Transverse colon (tissue), 4 donors: ENCODE results near the gene KRT5. TPM values are rescaled to one million over a fixed set of nuclear protein-coding genes. Genes with fewer than 3 reads are reported as not detected.

Experiments used
- DNase-seq: peaks from one replicate; pipeline ENCODE4 v3.0.0-alpha.2; 2019
- H3K27ac ChIP-seq, 4 donors: fragments of 200-600 bp; sonication (generic); 2 replicates each; pipeline ENCODE4 v1.5.1; 2016 to 2018; ENCODE audit warnings: inconsistent platforms in 4 of 4
- H3K27me3 ChIP-seq: fragments of 200-600 bp; sonication (generic); 2 replicates; pipeline ENCODE4 v1.5.1; 2017; ENCODE audit warnings: inconsistent platforms
- H3K36me3 ChIP-seq, 4 donors: fragments of 200-600 bp; sonication (generic); 2 replicates each; pipeline ENCODE4 v1.5.1; 2017 to 2019; ENCODE audit warnings: inconsistent platforms in 4 of 4
- H3K4me1 ChIP-seq, 4 donors: fragments of 200-600 bp; sonication (generic); 2 replicates each; pipeline ENCODE4 v1.5.1; 2017 to 2020; ENCODE audit warnings: inconsistent platforms in 4 of 4
- H3K4me3 ChIP-seq, 4 donors: fragments of 200-600 bp; sonication (generic); 1 replicate in 1 of 4; 2 replicates in 3 of 4; pipeline versions ENCODE4 v1.5.1 to v1.6.1; 2017 to 2019; ENCODE audit warnings: inconsistent platforms in 4 of 4
- H3K9me3 ChIP-seq, 2 donors: fragments of 200-600 bp; sonication (generic); 2 replicates each; pipeline ENCODE4 v1.5.1; 2017 to 2019; ENCODE audit warnings: inconsistent platforms in 2 of 2
- EP300 ChIP-seq: sonication (generic); formaldehyde crosslinking; IDR thresholded peaks from one replicate; pipeline ENCODE4 v1.6.1; 2017; ENCODE audit warnings: antibody characterized with exemption, low read depth
- POLR2A ChIP-seq: fragments of 450-650 bp; IDR thresholded peaks from one replicate; pipeline ENCODE4 v1.6.1; 2016; ENCODE audit warnings: antibody characterized with exemption, mild to moderate bottlenecking, moderate library complexity
- POLR2AphosphoS5 ChIP-seq, 3 donors: sonication (generic); formaldehyde crosslinking; IDR thresholded peaks; one replicate each; pipeline ENCODE4 v1.6.1; 2016; ENCODE audit warnings: antibody characterized with exemption in 3 of 3
- WGBS, 2 donors: methylation state at CpG; one replicate each; pipeline ENCODE4 v1.1.5; 2018; ENCODE audit warnings: low coverage in 1 of 2; 5-methylcytosine and 5-hydroxymethylcytosine counted together
- in situ Hi-C, 4 donors: fragments of 200-750 bp; cut with MboI; loops; one replicate each; pipeline versions ENCODE4 v1.15.0 to v1.15.1; 2017; ENCODE audit warnings: low sequenced_read_pairs in 3 of 4, low pct_ligation_motif_present in 1 of 4, low pct_unique_long_range_greater_than_20kb in 1 of 4
- intact Hi-C: fragments of 100-400 bp; cut with DNase I; formaldehyde crosslinking; loops from one replicate; pipeline ENCODE4 v1.15.1; 2023; ENCODE audit warnings: low total_unique reads
- total RNA-seq, 4 donors: library from RNA; depleted of rRNA; stranded (reverse); fragments of >200 nt; gene quantifications; one replicate each; pipeline ENCODE4 v1.1.0, GENCODE V29; 2016
- TF ChIP-seq, protein P1 (sequence below), 5 experiments: fragments of 200-600 bp in 3 of 5; fragments of 450-650 bp in 2 of 5; sonication (generic) in 3 of 5; IDR thresholded peaks; 1 replicate in 2 of 5; 2 replicates in 3 of 5; pipeline ENCODE4 v1.5.1; 2016 to 2017; ENCODE audit warnings: antibody characterized with exemption in 5 of 5, inconsistent platforms in 3 of 5, mild to moderate bottlenecking in 2 of 5, moderate library complexity in 1 of 5

The KRT5 gene
- total RNA-seq, 4 donors from 2014 or later = not detected

DNA sequence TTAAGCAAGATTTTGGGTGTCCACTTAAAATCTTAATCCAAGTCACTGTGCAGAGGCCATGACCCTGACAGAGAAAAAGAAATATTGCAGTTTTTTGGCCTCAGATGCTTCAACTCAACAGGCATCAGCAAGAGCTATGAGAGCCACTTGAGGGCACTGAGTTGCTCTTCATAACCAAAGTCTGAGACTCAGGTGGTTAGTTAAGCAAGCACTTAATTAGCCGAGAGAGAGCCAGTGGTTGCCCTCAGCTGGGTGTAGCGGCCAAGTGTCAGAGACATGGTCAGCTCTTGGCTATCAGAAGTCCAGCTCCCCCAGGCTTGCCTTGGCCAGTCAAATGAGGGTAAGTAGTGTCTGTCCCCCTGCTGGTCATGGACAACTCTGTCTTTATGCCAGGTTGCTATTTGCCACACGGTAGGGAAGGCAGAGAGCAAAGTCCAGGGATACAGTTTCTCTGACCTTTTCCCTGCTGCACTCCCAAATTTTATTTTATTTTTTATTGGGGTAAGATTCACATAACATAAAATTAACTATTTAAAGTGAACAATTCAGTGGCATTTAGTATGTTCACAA lies 41.8 kb upstream of the KRT5 start:
- in situ Hi-C loops (no loop called here), intact Hi-C loops (no loop called here)
- 13 to 56% methylated on average over 1 to 3 of the region's 3 CpGs for WGBS, 2 donors
- Histone ChIP-seq H3K27ac (no peak overlapping the region), H3K4me1 (no peaks in the 10 kb centered on the region), H3K9me3 (no peaks in the 10 kb centered on the region), H3K36me3 (no peaks in the 10 kb centered on the region), H3K4me3 (no peak overlapping the region), H3K27me3 (peaks cover 6% of the 10 kb centered on the region)
- DNase-seq = no peak
- TF ChIP-seq, protein P1, sequence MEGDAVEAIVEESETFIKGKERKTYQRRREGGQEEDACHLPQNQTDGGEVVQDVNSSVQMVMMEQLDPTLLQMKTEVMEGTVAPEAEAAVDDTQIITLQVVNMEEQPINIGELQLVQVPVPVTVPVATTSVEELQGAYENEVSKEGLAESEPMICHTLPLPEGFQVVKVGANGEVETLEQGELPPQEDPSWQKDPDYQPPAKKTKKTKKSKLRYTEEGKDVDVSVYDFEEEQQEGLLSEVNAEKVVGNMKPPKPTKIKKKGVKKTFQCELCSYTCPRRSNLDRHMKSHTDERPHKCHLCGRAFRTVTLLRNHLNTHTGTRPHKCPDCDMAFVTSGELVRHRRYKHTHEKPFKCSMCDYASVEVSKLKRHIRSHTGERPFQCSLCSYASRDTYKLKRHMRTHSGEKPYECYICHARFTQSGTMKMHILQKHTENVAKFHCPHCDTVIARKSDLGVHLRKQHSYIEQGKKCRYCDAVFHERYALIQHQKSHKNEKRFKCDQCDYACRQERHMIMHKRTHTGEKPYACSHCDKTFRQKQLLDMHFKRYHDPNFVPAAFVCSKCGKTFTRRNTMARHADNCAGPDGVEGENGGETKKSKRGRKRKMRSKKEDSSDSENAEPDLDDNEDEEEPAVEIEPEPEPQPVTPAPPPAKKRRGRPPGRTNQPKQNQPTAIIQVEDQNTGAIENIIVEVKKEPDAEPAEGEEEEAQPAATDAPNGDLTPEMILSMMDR (IDR thresholded peaks at IDR 0.05) = peak in 3 of 5 experiments; percentile 20 to 36 (median 25)
- TF ChIP-seq POLR2A = no peak

- TF ChIP-seq, protein P1 (IDR thresholded peaks at IDR 0.05) = no peak
- TF ChIP-seq POLR2AphosphoS5 (IDR thresholded peaks at IDR 0.05) = no peak
- in situ Hi-C loops = no loop called here
- WGBS, 2 donors = 42 to 84% methylated on average over 2 to 4 of the region's 4 CpGs
Observed at GRCh38 chr12:52559979-52560378, 39.8 kb upstream of the KRT5 start.

DNA sequence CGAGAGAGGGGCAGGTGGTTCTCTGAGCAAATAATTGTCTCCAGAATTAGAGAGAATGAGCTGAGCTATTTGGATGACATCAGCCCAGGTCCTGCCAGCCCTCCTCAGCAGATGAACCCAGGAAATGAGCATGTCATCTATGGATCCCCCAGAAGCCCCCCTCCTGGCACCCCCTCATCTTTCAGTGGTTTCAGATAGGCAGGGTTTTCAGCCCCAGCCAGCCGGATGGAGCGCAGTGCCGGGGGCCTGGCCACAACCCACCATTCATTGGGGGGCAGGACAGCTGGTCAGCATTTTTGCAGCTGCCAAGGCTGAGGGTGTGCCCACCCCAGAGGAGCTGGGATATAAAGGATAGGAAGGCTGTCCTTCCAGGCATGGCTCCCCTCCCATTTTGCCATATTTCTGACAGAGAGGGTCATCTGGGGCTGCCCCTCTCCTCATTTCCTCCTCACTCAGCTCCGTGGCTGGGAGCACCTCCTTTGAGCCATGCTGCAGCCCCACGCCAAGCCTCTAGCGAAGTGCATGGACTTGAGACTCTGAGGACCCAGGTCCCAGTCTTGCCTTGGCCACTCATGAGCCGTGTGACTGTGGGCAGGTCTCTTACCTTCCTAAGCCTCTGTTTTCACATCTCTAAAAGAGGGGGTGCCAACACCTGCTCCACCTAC lies 38.7 kb upstream of the KRT5 start:
- no peaks in the 10 kb centered on the region for H3K36me3 ChIP-seq
- no peaks in the 10 kb centered on the region for H3K4me1 ChIP-seq
- intact Hi-C loops = no loop called here
- TF ChIP-seq EP300 = no peak
- TF ChIP-seq, protein P1 (IDR thresholded peaks at IDR 0.05) = no peak
- no peak for TF ChIP-seq POLR2A
- TF ChIP-seq POLR2AphosphoS5 (IDR thresholded peaks at IDR 0.05) = no peak
- in situ Hi-C loops = no loop called here
- H3K4me3 ChIP-seq = no peak overlapping the region
- 0 to 70% methylated on average over 1 to 8 of the region's 8 CpGs for WGBS, 2 donors
- peaks cover 6% of the 10 kb centered on the region for H3K27me3 ChIP-seq
- no peak for DNase-seq
- no peak overlapping the region for H3K27ac ChIP-seq
- no peaks in the 10 kb centered on the region for H3K9me3 ChIP-seq

More at GRCh38 chr12:52559979-52560378, 39.8 kb upstream of the KRT5 start:
- DNase-seq = no peak
- H3K4me1 ChIP-seq = no peaks in the 10 kb centered on the region
- H3K9me3 ChIP-seq = no peaks in the 10 kb centered on the region
- no peak overlapping the region for H3K4me3 ChIP-seq
- peaks cover 6% of the 10 kb centered on the region for H3K27me3 ChIP-seq
- no peak overlapping the region for H3K27ac ChIP-seq
- intact Hi-C loops = no loop called here
- no peaks in the 10 kb centered on the region for H3K36me3 ChIP-seq

DNA sequence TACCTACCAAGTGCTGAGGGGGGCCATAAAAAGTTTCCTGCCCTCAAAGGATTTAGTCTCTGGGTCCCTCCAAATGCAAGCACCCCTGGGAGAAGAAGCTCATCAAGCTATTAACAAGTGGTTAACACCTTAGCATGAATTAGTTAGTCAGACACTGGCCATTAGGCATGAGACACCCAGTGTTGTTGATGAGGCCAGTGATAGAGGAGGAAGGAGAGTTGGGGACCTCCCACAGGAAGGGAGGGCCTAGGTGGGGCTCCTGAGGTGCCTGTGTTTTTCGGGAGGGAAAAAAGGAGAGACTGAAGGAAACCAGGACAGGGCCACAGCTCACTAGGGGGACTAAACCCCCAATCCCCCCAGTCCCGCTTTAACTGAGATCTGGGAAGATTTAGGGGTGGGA lies 37.3 kb upstream of the KRT5 start:
- TF ChIP-seq EP300 (no peak), POLR2A (no peak), POLR2AphosphoS5 (IDR thresholded peaks at IDR 0.05) (no peak)
- TF ChIP-seq, protein P1 (IDR thresholded peaks at IDR 0.05) = no peak
- no peaks in the 10 kb centered on the region for H3K9me3 ChIP-seq
- in situ Hi-C loops = no loop called here
- H3K27ac ChIP-seq = no peak overlapping the region
- peaks cover 6% of the 10 kb centered on the region for H3K27me3 ChIP-seq
- DNase-seq = no peak
- H3K4me3 ChIP-seq = no peak overlapping the region
- intact Hi-C loops = no loop called here
- no peaks in the 10 kb centered on the region for H3K36me3 ChIP-seq
- no peaks in the 10 kb centered on the region for H3K4me1 ChIP-seq
- whole genome bisulfite sequencing, 2 donors = 29 to 69% methylated on average over 1 to 2 of the region's 2 CpGs
